ENCODE data around the gene STAT1.
"Not testable (repeated sequence)": the region's sequence is repeated elsewhere in the genome, so short reads cannot be mapped to it uniquely, and the experiment has no call there.

STAT1 gene

GRCh38 chr2:191006297-191006696 lies 7.7 kb downstream of the STAT1 start:
- no peak for DNase-seq

- DNase-seq: no peak
Observed at GRCh38 chr2:191003405-191004309, 10.3 kb downstream of the STAT1 start.

GRCh38 chr2:191001624-191002023 lies 12.3 kb downstream of the STAT1 start:
- DNase-seq: no peak

- no peak for DNase-seq
Observed at GRCh38 chr2:191001032-191001431, 12.9 kb downstream of the STAT1 start.

GRCh38 chr2:190999949-191000665 lies 13.9 kb downstream of the STAT1 start:
- no peak for DNase-seq

- no peak for DNase-seq
Observed at GRCh38 chr2:190999058-190999457, 14.9 kb downstream of the STAT1 start.

- no peak for DNase-seq
Observed at GRCh38 chr2:190997526-190998113, 16.4 kb downstream of the STAT1 start.

GRCh38 chr2:190996947-190997346 lies 17.0 kb downstream of the STAT1 start:
- no peak for DNase-seq

GRCh38 chr2:190996338-190996946 lies 17.5 kb downstream of the STAT1 start:
- DNase-seq: no peak

GRCh38 chr2:190995315-190995714 lies 18.7 kb downstream of the STAT1 start:
- DNase-seq: not testable (repeated sequence)

- no peak for DNase-seq
Observed at GRCh38 chr2:190994148-190994547, 19.8 kb downstream of the STAT1 start.

GRCh38 chr2:190993292-190993643 lies 20.7 kb downstream of the STAT1 start:
- no peak for DNase-seq

GRCh38 chr2:190990132-190990531 lies 23.8 kb downstream of the STAT1 start:
- no peak for DNase-seq

- no peak for DNase-seq
Observed at GRCh38 chr2:190988910-190989309, 25.1 kb downstream of the STAT1 start.

GRCh38 chr2:190987938-190988337 lies 26.0 kb downstream of the STAT1 start:
- no peak for DNase-seq

GRCh38 chr2:190987116-190987515 lies 26.9 kb downstream of the STAT1 start:
- no peak for DNase-seq

- DNase-seq: no peak
Observed at GRCh38 chr2:190986221-190986953, 27.6 kb downstream of the STAT1 start.

- DNase-seq: no peak
Observed at GRCh38 chr2:190984595-190984994, 29.4 kb downstream of the STAT1 start.

- no peak for DNase-seq
Observed at GRCh38 chr2:190982262-190983034, 31.5 kb downstream of the STAT1 start.

- no peak for DNase-seq
Observed at GRCh38 chr2:190981733-190982132, 32.2 kb downstream of the STAT1 start.

GRCh38 chr2:190981333-190981732 lies 32.6 kb downstream of the STAT1 start:
- DNase-seq: no peak
